ENCODE results near the gene REN.
A peak's percentile ranks its signal among the peaks of the same experiment; 100 is the strongest.

REN gene

DNA sequence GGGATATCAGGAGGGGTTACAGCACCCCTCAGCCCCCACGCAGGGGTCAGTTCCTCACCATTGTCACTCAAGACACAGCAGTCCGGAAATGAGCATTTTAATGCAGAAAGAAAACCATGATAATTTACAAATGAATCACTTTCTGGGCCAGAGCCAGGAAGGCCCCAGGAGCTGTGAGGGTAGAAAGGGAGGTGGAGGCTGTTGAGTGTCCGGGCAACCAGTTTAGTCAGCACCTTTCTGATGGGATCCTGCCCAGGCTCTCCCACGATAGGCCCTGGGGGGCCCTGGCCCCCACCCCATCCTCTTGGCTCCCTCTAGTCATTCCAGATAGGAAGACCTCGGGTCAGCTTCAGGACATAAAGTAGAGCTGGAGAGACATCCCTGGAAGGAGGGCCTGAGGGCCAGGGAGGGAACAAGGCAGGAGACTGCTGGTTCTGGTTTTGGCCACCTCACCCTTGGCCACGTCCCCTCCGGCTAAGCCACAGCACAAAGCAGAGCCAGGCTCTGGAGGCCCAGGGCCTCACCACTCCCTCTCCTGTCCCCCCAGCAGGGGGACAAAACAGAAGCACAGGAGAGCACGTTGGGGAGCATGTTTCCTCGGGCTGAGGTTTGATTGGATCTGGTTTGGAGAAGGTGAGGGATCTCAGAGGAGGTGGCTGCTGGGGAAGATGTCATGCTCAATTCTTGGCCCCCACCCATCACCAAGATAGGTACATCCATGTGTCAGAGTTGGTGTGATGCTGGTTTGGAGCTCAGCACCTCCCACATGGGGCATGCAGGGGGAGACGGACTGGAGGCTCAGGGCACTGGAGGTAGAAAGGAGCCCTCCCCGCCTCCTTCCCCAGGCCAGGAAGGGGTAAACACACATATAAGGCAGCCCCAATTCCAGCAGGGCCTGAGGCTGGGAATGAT is 34.9 kb downstream of the REN start:
- DNase-seq = peak; percentile 20

DNA sequence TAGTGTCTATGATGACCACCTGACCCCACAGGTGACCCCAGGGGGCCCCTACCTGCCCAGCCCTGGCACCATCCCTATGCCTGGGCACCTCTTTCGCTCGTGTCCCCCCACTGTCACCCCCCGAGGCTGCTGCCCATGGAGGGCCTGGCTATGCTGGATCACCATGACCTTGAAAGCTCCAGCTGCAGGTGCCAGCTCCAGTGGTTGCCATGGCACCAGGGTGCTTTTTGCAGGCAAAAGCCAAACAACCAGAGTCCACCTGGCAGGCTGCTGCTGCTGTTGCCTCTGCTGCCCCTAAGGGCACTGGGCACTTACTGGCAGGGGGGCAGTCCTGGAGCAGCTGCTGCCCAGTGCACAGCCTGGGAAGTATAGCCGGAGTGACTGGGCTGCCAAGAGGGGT is 36.0 kb downstream of the REN start:
- DNase-seq = no peak

DNA sequence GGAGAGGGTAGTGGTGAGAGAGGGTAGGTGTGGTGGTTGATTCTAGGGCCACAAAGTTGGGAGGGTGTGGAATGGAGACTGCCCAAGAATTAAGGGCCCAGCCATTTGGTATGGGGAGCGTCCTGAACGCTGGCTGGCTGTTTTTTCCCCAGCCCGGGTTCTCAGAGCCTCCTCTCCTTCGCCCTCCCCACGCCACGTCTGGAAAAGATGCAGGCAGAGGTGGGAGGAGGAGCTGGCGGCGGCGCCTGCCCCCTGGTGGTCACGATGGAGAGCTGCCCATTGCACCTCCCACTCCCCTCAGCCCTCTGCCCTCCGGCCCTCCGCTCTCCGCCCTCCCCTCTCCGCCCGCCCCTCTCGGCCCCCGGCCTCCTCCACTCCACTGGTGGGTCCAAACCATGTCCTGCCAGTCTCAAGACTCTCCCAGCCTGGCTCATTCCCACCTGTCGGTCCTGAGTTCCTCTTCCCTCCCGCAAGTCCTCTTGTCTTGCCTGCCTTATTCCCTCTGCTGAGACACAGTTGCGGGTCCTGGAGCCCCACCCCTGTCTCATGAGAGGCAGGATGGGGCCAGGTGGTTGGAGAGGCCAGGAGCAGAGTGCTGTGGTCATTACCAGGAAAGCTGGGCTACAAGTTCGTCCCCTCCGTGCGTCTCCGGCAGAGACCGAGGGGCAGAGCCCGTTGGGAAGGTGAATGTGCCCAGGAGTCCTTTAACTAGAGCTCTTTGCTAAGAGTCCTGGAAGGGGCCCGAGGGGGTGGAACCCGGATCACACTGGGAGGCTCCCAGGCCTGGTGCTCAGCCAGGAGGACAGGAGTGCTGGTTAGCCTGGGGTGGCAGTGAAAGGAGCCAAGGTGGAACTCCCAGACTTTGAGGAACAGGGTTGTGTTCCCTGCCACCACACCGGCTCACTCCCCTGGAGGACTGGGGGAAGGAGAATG is 36.9 kb downstream of the REN start:
- DNase-seq = peak; percentile 58

DNA sequence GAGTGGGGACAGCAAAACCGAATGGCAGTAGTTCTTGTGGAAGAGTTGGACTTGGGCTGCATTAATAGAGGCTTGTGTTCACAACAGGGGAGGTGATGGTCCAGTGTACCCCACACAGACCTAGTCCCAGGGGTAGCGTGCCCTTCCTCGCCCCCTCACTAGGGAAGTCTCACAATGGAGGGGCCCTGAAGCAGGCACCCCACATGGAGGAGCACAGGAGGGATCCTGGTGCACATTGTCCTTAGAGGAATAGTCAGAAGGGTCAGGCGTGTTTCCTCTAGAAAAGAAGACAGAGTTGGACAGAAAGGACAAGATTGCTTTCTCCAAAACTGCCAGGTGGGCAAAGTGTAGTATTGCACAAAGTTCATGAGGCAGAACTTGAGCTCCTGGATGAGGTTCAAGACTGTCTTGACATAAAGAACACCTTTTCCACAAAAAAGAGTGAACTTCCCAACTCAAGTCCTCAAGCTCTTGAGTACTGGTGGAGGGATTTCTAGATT is 37.6 kb downstream of the REN start:
- peak; percentile 5 for DNase-seq

DNA sequence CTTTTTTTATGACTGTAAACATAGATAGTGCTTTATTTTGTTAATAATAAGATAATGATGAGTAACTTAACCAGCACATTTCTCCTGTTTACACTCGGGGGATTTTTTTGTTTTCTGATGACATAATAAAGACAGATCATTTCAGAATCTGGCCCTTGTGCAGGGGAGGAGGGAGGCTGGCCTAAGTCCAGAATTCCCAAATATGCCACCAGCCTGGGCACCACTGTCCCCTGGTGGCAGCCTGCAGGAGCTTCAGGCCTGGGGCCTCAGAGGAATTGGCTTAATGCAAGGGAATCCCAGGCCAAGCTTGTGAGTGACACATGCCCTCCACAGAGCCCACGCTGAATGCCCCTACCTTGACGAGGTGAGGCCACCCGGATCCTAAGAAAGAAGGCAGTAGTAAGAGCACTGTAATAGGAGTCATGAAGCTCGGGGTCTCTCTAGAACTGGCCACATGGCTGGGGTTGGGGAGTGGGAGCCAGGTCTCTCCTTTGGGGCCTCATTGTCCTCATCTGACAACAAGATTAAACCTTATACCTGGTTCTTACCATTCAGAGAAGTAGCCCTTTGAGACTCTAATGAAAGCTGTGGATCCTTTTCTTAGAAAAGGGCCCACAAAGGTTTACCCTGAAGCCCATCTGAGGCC is 38.4 kb downstream of the REN start:
- DNase-seq = peak; percentile 61

DNA sequence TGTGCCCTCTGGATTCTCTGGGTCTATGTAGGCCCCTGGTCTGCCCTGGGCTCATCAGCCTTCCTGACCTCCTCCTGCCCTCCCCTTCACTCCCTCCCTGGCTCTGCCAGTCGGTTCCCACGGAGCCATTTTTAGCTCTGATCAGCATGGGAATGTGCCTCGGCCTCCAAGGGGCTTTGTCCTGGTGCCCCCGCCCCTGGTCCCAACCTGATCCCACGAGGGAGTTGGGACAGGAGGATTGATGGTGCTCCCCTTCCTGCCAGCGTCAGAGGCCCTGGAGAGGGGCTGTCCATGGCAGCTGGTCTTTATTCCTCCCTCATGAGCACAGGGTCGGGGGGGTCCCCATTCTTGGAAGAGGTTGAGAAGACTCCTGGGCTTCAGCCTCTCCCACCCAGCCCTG is 39.2 kb downstream of the REN start:
- DNase-seq = no peak

DNA sequence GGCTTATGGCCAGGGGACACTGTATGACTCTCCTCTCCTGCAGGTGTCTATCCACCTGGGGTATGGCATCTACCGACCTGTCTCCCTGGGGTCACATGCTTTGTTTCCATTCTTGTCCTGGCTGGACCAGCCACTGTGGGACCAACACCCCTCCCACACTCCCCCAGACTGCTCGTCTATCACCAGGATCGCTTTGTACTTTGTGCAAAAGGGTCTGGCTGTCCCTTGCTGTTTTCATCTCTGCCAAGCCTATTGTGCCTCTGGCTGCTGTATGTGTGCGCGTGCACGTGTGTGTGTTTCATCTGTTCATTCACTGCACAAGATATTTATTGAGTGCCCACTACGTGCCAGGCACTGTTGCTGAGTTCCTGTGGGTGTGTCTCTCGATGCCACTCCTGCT is 39.8 kb downstream of the REN start:
- DNase-seq = no peak

DNA sequence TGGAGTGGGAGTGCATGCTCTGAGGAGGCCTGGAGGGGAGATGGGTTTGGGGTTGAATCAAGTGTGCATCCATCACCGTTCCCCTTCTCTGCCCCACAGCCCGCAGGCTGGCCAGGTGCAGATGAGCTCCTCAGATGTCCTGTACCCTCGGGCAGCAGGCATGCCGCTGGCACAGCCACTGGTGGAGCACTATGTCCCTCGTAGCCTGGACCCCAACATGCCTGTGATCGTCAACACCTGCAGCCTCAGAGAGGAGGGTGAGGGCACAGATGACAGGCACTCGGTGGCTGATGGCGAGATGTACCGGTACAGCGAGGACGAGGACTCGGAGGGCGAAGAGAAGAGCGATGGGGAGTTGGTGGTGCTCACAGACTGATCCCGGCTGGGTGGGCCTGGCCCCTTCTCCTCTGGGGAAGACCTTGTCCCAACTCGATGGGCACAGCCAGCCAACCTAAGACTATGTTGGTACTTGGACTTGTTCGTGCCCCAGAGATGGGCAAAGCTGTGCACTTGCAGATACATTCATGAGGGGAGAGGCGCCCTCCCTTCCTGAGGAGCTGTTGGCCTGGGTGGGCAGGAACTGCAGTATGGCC is 40.3 kb downstream of the REN start:
- DNase-seq = no peak

DNA sequence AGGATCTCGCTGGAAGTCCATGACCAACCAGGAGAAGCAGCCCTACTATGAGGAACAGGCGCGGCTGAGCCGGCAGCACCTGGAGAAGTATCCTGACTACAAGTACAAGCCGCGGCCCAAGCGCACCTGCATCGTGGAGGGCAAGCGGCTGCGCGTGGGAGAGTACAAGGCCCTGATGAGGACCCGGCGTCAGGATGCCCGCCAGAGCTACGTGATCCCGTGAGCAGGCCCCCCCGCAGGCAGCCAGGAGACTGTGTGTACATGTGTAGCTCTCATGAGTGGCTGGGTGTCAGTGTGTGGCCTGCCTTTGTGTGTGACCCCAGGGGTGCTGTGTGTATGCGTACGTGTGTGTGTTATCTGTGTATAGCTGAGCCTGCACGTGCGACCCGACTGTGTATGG is 41.5 kb downstream of the REN start:
- no peak for DNase-seq

DNA sequence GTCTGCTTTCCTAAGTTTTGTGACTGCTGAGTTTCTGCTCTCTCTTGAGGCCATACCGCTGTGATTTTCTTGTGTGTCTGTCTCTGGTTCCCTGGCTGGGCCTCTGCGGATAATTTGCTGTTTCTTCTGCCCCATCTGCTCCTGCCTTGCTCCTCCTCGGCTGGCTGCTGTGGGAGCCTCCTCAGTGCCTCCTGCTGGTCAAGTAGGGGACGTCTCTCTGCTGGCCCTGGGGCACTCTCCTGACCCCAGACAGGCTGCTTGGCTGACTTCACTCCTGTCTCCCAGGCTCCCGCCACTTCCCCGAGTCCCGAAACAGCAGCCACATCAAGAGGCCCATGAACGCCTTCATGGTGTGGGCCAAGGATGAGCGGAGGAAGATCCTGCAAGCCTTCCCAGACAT is 42.8 kb downstream of the REN start:
- DNase-seq = peak; percentile 13

DNA sequence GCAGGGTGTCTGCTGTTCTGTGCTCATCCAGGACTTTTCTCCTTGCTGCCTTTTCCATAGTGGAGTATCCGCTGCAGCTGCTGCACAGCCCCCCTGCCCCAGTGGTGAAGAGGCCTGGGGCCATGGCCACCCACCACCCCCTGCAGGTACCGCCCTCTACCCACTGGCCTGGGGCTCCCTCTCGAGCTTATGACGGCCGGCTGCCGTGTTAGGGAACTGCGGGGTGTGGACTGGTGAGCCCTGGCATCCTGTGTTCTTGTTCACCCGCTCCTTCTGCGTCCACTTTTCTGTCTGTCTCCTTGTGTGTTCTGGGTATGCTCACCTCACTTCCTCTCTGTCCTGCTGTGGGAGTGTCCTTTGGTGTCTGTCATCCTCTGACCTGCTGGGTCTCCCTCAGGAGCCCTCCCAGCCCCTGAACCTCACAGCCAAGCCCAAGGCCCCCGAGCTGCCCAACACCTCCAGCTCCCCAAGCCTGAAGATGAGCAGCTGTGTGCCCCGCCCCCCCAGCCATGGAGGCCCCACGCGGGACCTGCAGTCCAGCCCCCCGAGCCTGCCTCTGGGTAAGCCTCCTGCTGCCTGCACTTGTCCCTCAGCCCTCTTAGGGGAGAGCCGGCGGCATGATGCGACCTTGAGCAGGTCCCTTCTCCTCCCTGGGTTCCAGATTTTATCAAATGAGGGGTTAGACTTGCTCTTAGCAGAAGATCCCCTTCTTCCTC is 44.1 kb downstream of the REN start:
- no peak for DNase-seq

DNA sequence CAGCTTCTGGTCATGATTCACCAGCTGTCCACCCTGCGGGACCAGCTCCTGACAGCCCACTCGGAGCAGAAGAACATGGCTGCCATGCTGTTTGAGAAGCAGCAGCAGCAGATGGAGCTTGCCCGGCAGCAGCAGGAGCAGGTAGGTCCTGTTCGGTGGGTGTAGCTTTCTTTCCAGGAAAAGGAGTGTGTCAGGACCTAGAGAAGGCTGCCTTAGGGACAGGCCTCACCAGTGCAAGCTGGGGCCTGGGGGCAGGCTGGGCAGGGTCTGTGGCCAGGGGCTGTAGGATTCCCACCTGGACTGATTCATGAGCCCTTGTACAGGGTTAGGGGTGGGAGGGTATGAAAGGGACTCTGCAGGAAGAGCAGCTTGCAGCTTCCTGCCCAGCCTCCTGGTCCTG is 49.6 kb downstream of the REN start:
- DNase-seq = no peak

DNA sequence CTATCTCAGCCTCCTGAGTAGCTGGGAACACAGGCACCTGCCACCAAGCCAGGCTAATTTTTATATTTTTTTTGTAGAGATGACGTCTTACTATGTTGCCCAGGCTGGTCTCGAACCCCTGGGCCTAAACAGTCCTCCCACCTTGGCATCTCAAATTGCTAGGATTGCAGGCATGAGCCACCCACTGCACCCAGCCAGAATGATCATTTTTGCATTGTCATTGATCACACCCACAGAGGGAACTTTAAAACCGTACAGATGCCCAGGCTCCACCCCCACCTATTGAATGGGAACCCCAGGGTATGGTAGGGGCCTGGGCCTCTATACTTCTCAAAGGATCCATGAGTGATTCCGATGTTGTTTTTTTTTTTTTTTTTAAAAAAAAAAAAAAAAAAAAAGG is 51.0 kb downstream of the REN start:
- DNase-seq = peak; percentile 9

DNA sequence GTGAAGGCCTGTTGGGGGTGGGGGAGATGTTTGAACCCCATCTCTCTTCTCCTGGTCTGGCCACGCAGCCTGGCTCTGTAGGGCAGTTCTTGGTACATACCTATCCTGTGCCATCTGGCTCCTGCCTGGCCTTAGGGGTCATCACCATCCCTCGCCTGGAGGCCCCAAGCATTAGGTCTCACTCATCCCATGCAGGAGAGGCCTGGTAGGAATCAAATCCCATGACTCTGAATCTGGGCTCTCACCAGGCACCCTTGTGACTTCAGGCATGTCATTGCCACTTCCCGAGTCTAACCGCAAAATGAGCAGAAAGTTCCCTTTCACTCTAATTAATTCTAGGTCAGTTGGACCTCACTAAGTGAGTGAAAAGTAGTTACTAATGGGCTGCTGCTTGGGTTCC is 51.5 kb downstream of the REN start:
- DNase-seq = no peak

DNA sequence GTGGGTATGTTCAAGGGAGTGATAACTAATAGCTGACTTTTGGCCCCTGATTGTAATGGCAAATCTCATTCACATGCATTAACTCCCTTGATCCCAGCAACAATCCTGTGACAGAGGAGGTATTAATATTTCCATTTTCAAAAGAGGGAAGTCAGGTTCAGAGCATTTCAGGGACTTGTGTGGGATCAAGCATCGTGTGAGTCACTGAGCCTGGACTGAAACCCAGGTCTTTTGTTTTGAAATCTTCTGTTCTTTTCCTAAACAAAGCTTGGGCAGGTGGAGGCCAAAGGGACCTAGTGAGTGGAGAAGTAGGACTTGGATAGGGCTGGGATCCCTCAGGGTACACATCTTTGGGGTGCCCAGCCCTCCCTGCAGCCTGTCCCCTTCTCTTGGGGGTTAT is 52.2 kb downstream of the REN start:
- no peak for DNase-seq

DNA sequence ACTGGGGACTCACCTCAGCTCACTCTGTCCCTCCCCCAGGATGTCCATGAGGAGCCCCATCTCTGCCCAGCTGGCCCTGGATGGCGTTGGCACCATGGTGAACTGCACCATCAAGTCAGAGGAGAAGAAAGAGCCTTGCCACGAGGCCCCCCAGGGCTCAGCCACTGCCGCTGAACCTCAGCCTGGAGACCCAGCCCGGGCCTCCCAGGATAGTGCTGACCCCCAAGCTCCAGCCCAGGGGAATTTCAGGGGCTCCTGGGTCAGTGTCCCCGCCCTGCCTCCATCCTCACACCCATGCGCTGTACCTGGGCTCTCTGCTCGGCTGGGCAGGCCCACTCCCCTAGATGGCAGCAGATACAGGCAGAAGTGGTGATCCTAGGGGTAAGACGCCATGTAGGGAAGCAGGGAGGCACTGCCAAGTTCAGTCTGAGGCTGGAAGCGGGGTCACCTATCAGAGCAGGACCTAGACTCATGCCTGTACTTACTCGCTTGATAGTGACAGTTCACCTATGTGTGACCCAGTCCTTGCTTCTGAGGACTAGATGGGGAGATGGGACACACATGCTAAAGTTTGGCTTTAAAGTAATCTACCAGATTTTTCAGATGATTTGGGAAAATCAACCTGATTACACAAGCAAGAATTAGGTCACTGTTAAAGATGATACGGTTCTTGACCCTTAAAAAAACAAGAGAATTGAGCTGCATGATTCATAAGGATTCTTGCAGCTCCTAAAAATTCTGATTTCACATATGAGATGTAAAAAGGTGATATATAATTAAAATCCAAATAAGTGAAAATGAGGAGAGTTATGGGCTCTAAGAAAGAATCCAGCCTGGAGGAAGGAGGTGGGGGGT is 53.0 kb downstream of the REN start:
- DNase-seq = no peak

DNA sequence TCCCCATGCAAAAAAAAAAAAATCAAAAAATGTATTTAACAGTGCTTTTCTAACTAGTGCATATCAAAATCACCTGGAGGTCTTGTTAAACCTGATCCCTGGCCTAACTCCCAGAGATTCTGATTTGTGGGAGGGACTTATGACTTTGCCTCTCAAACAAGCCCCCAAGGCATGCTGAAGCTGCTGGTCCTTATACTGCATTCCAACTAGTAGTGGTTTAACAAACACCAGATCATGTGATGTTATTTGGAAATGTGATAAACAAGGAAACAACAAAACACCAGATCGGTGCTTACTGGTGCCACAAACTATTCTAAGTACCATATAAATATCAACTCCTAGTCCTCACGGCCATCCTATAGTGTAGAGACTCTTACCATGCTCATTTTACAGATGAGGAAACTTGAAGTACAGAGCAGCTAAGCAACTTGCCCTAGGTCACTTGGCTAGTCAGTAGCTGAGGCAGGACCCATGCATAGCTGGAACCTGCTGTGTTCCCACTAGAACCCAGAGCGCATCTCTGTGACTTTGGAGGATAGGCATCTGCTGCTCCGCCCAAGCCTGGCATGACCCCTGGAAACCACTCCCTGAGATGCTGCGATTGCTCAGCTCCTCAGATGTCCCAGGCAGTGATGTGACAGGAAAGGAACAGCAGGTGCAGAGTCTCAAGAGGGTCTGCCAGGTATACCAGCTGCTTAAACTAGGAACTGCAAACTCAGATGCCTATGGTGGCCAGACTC is 55.1 kb downstream of the REN start:
- no peak for DNase-seq

DNA sequence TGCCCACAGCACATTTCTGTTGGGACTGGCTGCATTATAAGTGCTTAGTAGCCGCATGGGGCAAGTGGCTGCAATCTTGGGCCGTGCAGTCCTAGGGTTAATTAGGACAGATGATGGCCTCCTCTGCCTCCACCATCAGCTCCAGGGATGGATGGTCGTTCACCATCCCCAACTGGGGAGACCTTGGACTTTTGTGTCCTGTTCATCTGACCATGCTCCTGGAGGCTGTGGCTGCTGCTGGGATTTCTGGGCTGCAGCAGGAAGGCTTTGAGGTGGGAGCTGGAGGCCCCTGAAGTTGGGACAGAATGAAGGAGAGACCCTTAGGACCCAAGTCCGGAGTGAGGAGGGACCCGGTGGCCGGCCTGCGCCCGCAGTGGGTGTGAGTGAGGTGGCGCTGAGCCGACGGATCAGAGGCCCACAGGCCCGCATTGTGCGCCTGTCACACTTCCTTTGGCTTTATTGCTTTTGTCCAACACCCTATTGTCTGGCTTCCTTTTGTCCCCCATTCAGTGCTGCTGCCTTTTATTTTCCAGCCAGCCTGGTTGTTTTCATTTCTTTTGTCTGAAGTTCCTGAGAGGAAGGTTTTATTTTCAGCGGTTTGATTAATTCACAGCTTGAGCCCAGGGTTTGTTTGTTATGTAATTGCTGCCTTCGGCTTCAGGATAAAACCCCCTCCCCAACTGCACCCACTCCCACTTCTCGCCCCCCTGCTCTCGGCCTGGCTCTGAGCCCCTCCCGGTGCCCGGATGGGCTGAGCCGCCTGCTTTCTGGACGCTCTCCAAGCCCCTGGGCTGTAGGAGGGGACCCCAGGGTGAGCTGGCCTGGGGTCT is 57.6 kb downstream of the REN start:
- no peak for DNase-seq

DNA sequence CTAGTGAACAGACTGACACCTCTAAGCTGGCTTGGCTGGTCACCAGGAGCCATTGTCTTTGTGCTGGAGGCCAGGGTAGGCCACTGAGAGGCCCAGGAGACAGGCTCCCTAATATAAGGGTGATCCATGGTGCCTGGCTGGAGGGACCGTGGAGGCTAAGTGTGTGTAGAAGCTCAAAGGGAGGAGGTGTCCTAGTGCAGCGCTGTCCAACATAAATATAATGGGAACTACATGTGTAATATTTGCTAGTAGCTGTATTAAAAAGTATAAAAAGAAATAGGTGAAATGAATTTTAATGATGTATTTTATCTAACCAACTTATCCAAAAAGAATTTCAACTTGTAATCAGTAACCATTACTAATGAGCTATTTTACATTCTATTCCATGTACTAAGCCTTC is 58.2 kb downstream of the REN start:
- no peak for DNase-seq

All from hematopoietic multipotent progenitor cell treated with erythropoietin and hydrocortisone succinate and interleukin-3 and kit ligand, for 8 days (in vitro differentiated cells).